ENCODE results near the gene ODF4.
A peak's percentile ranks its signal among the peaks of the same experiment; 100 is the strongest.
"Not testable (repeated sequence)": the region's sequence is repeated elsewhere in the genome, so short reads cannot be mapped to it uniquely, and the experiment has no call there.

Gene ODF4

GRCh38 chr17:8326511-8327302 lies 12.9 kb upstream of the ODF4 start:
- peak; percentile 45 for DNase-seq

- no peak for DNase-seq
Observed at GRCh38 chr17:8327303-8327649, 12.4 kb upstream of the ODF4 start.

- no peak for DNase-seq
Observed at GRCh38 chr17:8332128-8332527, 7.5 kb upstream of the ODF4 start.

GRCh38 chr17:8332688-8333087 lies 7.0 kb upstream of the ODF4 start:
- DNase-seq = no peak

GRCh38 chr17:8333281-8333680 lies 6.4 kb upstream of the ODF4 start:
- no peak for DNase-seq

- no peak for DNase-seq
Observed at GRCh38 chr17:8337802-8338752, 1.6 kb upstream of the ODF4 start.

- DNase-seq = no peak
Observed at GRCh38 chr17:8338753-8339140, 893 bp upstream of the ODF4 start.

- peak; percentile 30 for DNase-seq
Observed at GRCh38 chr17:8341456-8341855, 1.8 kb downstream of the ODF4 start.

GRCh38 chr17:8345052-8345690 lies 5.5 kb downstream of the ODF4 start:
- no peak for DNase-seq

GRCh38 chr17:8345951-8346665 lies 6.5 kb downstream of the ODF4 start:
- no peak for DNase-seq

- not testable (repeated sequence) for DNase-seq
Observed at GRCh38 chr17:8347001-8347400, 7.4 kb downstream of the ODF4 start.

GRCh38 chr17:8350339-8350738 lies 10.7 kb downstream of the ODF4 start:
- DNase-seq = no peak

- DNase-seq = no peak
Observed at GRCh38 chr17:8353736-8354135, 14.1 kb downstream of the ODF4 start.

- no peak for DNase-seq
Observed at GRCh38 chr17:8354236-8354635, 14.6 kb downstream of the ODF4 start.

- DNase-seq = no peak
Observed at GRCh38 chr17:8357910-8358309, 18.3 kb downstream of the ODF4 start.

- peak; percentile 83 for DNase-seq
Observed at GRCh38 chr17:8359769-8360168, 20.1 kb downstream of the ODF4 start.

GRCh38 chr17:8360260-8360659 lies 20.6 kb downstream of the ODF4 start:
- no peak for DNase-seq

- no peak for DNase-seq
Observed at GRCh38 chr17:8360751-8361150, 21.1 kb downstream of the ODF4 start.

- peak; percentile 48 for DNase-seq
Observed at GRCh38 chr17:8362651-8363332, 23.2 kb downstream of the ODF4 start.

- peak; percentile 45 for DNase-seq
Observed at GRCh38 chr17:8365143-8365542, 25.5 kb downstream of the ODF4 start.

- peak; percentile 87 for DNase-seq
Observed at GRCh38 chr17:8366231-8366630, 26.6 kb downstream of the ODF4 start.

- no peak for DNase-seq
Observed at GRCh38 chr17:8368193-8368592, 28.6 kb downstream of the ODF4 start.
